Stimulated activated CD8-positive, alpha-beta memory T cell treated with anti-CD3 and anti-CD28 coated beads, Interleukin-15, amount 100 ng/mL, for 48 hours (primary cell): ENCODE measurements around the gene SRRM1.

Experiments
- DNase-seq, 2 donors: peaks; one replicate each; pipeline ENCODE4 v3.0.0-alpha.2; 2020; ENCODE audit warnings: low read depth in 2 of 2

The SRRM1 gene

GRCh38 chr1:24642481-24643362 is at the start of gene SRRM1:
SRRM1 (plus strand) TSS chr1:24643302; CDS start chr1:24643327, 25 bp downstream.
- DNase-seq, result peak; percentile 99

GRCh38 chr1:24594328-24594598 is 48.8 kb upstream of the SRRM1 start:
- no peak for DNase-seq

GRCh38 chr1:24596401-24596880 is 46.7 kb upstream of the SRRM1 start:
- no peak for DNase-seq

DNA sequence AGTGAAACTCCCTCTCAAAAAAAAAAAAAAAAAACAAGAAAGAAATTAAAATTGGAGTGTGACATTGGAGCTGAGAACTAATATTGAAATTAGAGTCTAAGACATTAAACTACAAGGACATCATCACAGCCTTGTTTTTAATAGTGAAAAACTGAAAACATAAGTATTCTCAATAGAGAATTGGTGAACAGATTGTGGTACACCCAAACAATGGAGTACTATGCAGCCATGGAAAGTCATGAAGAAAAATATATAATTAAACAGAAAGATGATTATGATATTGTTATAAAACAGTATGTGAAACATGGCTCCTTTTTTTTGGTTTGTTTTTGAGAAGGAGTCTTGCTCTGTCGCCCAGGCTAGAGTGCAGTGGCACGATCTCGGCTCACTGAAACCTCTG is 43.8 kb upstream of the SRRM1 start:
- no peak for DNase-seq

- no peak for DNase-seq
Observed at GRCh38 chr1:24600551-24600950, 42.6 kb upstream of the SRRM1 start.

DNA sequence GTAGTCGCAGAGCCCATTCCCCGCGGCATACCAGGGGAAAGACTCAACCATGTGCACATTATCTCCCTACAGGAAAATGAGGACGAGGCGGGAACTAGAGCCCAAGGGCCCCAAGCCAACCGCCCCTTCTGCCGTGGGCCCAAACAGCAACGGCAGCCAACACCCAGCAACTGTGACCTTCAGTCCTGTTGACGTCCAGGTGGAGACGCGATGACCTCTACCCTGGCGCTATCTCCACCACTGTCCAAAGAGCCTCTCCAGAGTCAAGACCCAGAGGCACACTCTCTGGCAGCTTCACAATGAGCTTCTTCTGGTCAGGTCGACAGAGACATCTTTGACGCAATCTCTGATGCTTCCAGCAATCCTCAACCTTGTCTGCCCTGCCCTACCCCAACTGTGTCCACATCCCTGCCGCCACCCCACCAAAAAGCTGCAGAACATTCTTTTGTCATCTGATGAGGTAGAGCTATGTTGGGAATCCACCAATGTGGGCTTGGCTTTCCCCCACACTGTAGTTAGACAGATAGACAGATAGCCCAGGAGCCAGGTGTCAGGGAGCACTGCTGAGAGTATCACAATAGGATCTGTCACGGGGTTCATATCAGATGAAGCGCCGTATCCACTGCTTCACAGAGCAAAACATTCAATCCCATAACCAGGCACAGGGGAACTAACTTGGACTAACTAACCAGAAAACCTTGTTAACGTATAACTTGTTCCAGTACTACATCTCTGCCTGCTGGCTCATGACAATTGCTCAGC is 37.4 kb upstream of the SRRM1 start:
- no peak for DNase-seq

- no peak for DNase-seq
Observed at GRCh38 chr1:24606296-24606605, 36.9 kb upstream of the SRRM1 start.

DNA sequence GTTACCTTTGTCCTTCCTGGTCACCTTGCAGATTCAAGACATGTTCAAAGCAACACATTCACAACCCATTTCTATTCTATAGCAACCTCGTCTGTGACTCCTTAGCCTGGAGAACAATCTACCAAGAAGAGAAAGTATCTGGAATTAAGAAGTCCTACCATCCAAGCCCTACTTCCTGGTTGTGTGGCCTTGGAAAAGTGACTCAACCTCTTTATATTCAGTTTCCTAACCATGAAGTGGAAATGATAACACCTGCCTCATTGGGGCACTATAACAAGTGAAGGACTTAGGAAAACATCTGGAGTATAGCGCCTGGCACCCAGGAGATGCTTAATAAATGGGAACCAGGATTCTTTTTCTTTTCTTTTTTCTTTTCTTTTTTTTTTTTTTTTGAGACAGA is 36.5 kb upstream of the SRRM1 start:
- no peak for DNase-seq

- no peak for DNase-seq
Observed at GRCh38 chr1:24609949-24610517, 33.1 kb upstream of the SRRM1 start.

- no peak for DNase-seq
Observed at GRCh38 chr1:24619376-24619775, 23.7 kb upstream of the SRRM1 start.

- DNase-seq, result no peak
Observed at GRCh38 chr1:24620678-24621077, 22.4 kb upstream of the SRRM1 start.

GRCh38 chr1:24621121-24621520 is 22.0 kb upstream of the SRRM1 start:
- no peak for DNase-seq

- DNase-seq, result no peak
Observed at GRCh38 chr1:24622218-24622617, 20.9 kb upstream of the SRRM1 start.

DNA sequence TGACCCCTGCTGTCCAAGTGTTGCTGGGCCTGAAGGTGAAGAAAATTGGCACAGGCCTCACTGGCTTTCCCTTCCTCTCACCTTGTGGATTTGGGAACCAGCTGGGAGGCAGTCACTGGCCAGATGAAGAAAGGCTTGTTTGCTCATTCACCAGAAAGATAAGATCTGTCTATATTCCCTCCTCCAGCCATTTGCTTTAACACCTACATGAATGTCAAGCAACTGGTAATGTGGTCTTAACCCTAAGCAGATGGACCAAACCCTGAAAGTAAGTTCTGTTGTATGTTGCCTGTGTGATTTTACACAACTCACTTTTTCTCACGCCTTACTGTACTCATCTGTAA is 10.3 kb upstream of the SRRM1 start:
- no peak for DNase-seq

DNA sequence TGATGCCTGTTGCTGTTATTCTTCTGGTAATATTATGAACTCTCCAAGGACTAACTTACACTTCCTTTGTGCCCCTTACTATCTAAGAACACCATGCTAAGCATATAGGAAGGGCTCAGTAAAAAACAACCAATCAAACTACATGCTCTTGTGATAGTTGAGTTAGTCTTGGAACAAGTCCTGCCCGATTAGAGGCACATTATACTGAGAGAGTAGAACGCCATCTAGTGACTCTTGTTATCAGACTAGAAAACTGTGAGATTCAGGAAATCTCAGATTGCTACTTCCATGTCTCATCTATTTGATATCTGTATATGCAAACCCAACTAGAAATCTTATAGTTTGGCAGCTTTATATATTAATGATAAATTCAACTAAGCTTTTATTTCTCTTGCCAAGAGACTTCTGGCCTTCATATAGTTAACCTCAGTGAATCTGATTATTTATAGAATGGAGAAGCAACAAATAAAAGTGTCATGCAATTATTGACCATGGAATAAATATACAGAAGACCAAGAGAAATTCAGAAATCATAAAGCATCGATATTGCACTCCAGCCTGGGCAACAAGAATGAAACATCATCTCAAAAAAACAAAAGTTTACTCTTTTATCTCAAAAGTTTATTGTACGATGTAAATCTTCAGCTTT is 7.8 kb upstream of the SRRM1 start:
- no peak for DNase-seq

- DNase-seq, result no peak
Observed at GRCh38 chr1:24636661-24637357, 6.3 kb upstream of the SRRM1 start.

DNA sequence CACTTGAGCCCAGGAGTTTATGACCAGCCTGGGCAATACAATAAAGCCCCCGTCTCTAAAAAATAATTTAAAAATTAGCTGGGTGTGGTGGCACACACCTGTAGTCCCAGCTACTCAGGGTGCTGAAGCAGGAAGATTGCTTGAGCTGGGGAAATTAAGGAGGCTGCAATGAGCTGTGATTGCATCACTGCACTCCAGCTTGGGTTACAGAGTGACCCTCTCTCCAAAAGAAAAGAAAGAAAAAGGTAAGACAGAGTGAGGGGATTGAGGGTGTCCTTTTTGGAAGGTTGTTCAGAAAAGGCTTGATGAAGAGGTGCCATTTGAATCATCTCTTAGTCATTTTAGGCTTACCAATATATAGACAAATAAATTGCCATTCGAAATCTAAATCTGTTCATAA is 4.0 kb upstream of the SRRM1 start:
- DNase-seq, result no peak

DNA sequence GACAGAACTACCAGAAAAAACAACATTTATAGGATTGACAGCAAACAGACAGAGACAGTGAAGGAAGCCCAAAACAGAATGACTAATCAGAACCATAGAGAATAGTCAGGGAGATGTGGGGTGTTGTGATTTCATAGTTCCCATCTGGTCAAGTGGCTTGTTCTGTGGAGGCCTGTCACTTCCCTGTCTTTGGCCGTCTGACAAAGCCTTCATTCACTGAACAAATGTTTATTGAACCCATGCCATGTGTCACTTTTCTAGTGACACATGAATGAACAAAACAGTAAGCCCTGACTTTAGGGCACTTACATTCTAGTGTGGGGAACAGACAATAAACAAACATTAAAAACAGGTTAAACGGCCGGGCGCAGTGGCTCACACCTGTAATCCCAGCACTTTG is 3.2 kb upstream of the SRRM1 start:
- DNase-seq, result no peak

GRCh38 chr1:24640288-24640687 is 2.8 kb upstream of the SRRM1 start:
- no peak for DNase-seq

- peak in 1 of 2 donors; percentile 10 for DNase-seq
Observed at GRCh38 chr1:24641646-24642151, 1.4 kb upstream of the SRRM1 start.

GRCh38 chr1:24643363-24644099 is 429 bp downstream of the SRRM1 start:
- peak in 1 of 2 donors; percentile 39 for DNase-seq
